NCI-H748 treated with DMSO at 0.1 percent for 48 hours (cell line): Measurements from ENCODE around the gene CYB5A.

ENCODE experiments used
- DNase-seq: peaks from one replicate; lab custom pipeline; 2025; lab: John Stamatoyannopoulos, UW

The CYB5A gene

GRCh38 chr18:74215863-74216262 is 75.9 kb downstream of the CYB5A start:
- DNase-seq = no peak

DNA sequence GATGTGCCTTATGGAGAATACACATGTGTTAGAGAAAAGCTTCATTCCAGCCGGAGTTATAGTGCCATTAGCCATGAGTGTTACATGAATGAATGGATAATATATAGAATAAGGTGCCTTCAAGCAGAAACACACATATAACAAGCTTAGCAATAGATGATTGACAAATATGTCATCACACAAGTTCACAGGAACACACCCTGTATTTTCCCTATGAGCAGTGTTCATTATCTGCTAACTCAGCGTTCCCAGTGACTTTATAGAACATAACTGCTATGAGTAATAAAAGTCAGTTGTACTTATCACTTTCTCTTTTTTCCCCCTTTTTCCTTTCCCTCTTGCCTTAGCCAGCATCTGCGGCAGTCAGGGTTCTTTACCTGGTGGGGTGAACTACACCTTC is 78.3 kb downstream of the CYB5A start:
- DNase-seq = no peak

DNA sequence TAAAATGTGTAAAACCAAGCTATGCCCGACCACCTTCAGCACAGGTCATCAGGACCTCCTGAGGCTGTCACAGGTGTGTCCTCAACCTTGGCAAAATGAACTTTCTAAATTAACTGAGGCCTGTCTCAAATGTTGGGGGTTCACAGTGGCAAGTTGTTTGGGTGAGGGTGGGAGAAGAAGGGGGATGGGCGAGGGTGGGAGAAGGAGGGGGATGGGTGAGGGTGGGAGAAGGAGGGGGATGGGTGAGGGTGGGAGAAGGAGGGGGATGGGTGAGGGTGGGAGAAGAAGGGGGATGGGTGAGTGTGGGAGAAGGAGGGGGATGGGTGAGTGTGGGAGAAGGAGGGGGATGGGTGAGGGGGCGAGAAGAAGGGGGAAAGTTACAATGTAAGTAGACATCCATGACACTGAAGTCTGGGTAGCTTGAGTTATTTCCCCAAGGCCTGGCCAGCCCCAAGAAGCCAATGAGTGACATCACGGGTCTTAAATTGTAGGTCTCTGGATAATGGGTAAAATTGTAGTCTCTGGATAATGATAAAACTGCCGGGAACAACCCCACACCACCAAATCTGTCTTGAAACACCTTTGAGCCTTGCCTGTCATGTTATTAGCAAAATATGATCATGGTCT is 87.1 kb downstream of the CYB5A start:
- DNase-seq = no peak

DNA sequence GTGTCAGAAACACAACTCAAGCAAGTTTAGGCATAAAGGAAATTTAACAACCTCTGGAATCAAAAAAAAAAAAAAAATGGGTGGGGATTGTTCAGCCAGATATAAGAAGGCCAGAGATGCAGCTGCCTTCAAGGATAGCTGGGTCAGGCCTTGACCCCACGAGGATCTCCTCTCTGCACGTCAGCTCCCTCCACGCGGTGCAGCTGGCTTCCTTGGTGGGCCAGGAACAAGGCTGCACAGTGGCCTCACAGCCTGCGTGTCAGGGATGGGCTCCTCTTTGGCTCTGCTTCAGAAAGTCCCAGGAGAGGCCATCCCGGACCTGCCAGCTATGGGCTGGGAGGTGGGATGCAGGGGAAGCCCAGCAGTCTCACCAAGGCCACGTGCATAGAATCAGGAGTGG is 88.0 kb downstream of the CYB5A start:
- DNase-seq = no peak
